Liver (tissue), 9 donors: ENCODE data around the gene PRKN. TPM values are rescaled to one million over a fixed set of nuclear protein-coding genes. Genes with fewer than 3 reads are reported as not detected.

Experiments used
- DNase-seq: peaks from one replicate; pipeline ENCODE4 v3.0.0-alpha.2; 2017; ENCODE audit warnings: low spot score
- H3K27ac ChIP-seq, 2 donors: one replicate each; pipeline ENCODE4 v1.7.0; 2013; ENCODE audit warnings: inconsistent platforms in 2 of 2, low read length in 2 of 2, control low read depth in 1 of 2, low read depth in 1 of 2, mild to moderate bottlenecking in 1 of 2
- H3K27me3 ChIP-seq, 4 donors: one replicate each; pipeline versions ENCODE4 v1.6.1 to v1.7.0; 2013; ENCODE audit warnings: low read length in 3 of 4, inconsistent platforms in 1 of 4, mild to moderate bottlenecking in 1 of 4, moderate library complexity in 1 of 4; ENCODE audit not compliant: control insufficient read depth in 4 of 4, insufficient read depth in 4 of 4
- H3K36me3 ChIP-seq, 4 donors: one replicate each; pipeline versions ENCODE4 v1.6.1 to v1.7.0; 2013; ENCODE audit warnings: low read length in 3 of 4, mild to moderate bottlenecking in 3 of 4, low read depth in 1 of 4, moderate library complexity in 1 of 4; ENCODE audit not compliant: control insufficient read depth in 4 of 4, insufficient read depth in 3 of 4
- H3K4me1 ChIP-seq, 4 donors: one replicate each; pipeline versions ENCODE4 v1.6.1 to v1.7.0; 2013; ENCODE audit warnings: low read length in 3 of 4, mild to moderate bottlenecking in 3 of 4, moderate library complexity in 1 of 4; ENCODE audit not compliant: control insufficient read depth in 4 of 4, insufficient read depth in 4 of 4
- H3K4me3 ChIP-seq, 3 donors: one replicate each; pipeline versions ENCODE4 v1.6.1 to v1.7.0; 2013; ENCODE audit warnings: low read length in 3 of 3, control low read depth in 1 of 3, low read depth in 1 of 3, mild to moderate bottlenecking in 1 of 3
- H3K9ac ChIP-seq, 2 donors: one replicate each; pipeline ENCODE4 v1.7.0; 2013; ENCODE audit warnings: low read length in 2 of 2, mild to moderate bottlenecking in 2 of 2, moderate library complexity in 2 of 2, control low read depth in 1 of 2, low read depth in 1 of 2
- H3K9me3 ChIP-seq, 4 donors: one replicate each; pipeline versions ENCODE4 v1.6.1 to v1.7.0; 2013; ENCODE audit warnings: low read length in 3 of 4; ENCODE audit not compliant: control insufficient read depth in 4 of 4
- EGR1 ChIP-seq, 2 donors: IDR thresholded peaks; 2 replicates each; pipeline ENCODE4 v1.6.1; 2016 to 2018; ENCODE audit warnings: antibody characterized with exemption in 2 of 2, low read depth in 2 of 2
- FOXA2 ChIP-seq: IDR thresholded peaks from 2 replicates; pipeline ENCODE4 v1.6.1; 2016; ENCODE audit warnings: antibody characterized with exemption
- GABPA ChIP-seq, 2 donors: IDR thresholded peaks in 1 of 2; conservative IDR thresholded peaks in 1 of 2; 2 replicates each; pipeline ENCODE4 v1.6.1; 2016; ENCODE audit warnings: antibody characterized with exemption in 2 of 2, mild to moderate bottlenecking in 1 of 2, moderate library complexity in 1 of 2
- HNF4A ChIP-seq, 2 donors: conservative IDR thresholded peaks; 2 replicates each; pipeline ENCODE4 v1.6.1; 2016; ENCODE audit warnings: antibody characterized with exemption in 2 of 2, mild to moderate bottlenecking in 2 of 2
- HNF4G ChIP-seq: IDR thresholded peaks from 2 replicates; pipeline ENCODE4 v1.6.1; 2016; ENCODE audit warnings: antibody characterized with exemption
- JUND ChIP-seq, 2 donors: IDR thresholded peaks; 2 replicates each; pipeline ENCODE4 v1.6.1; 2016; ENCODE audit warnings: antibody characterized with exemption in 2 of 2
- NR2F2 ChIP-seq: IDR thresholded peaks from 2 replicates; pipeline ENCODE4 v1.6.1; 2016; ENCODE audit warnings: antibody characterized with exemption
- RAD21 ChIP-seq, 2 donors: IDR thresholded peaks; 2 replicates each; pipeline ENCODE4 v1.6.1; 2016; ENCODE audit warnings: antibody characterized with exemption in 2 of 2, mild to moderate bottlenecking in 2 of 2
- SP1 ChIP-seq: IDR thresholded peaks from 2 replicates; pipeline ENCODE4 v1.6.1; 2018; ENCODE audit warnings: antibody characterized with exemption, mild to moderate bottlenecking
- TAF1 ChIP-seq: conservative IDR thresholded peaks from 2 replicates; pipeline ENCODE4 v1.6.1; 2016; ENCODE audit warnings: antibody characterized with exemption, mild to moderate bottlenecking
- YY1 ChIP-seq: IDR thresholded peaks from 2 replicates; pipeline ENCODE4 v1.6.1; 2016; ENCODE audit warnings: antibody characterized with exemption, mild to moderate bottlenecking
- WGBS: extraction: QIAGEN DNeasy Blood & Tissue Kit; methylation state at CpG from one replicate; pipeline ENCODE4 v1.1.7; 2013; 5-methylcytosine and 5-hydroxymethylcytosine counted together
- polyA plus RNA-seq, 2 donors: library from polyadenylated mRNA; stranded (reverse) in 1 of 2; unstranded in 1 of 2; fragments of 200-250 nt in 1 of 2; fragments of >200 nt in 1 of 2; fragmentation: Nextera tagmentation in 1 of 2; extraction: Ambion mirVana in 1 of 2; gene quantifications; one replicate each; pipeline versions ENCODE4 v1.2.1 to v1.2.3, GENCODE V29; 2013 to 2015
- total RNA-seq, 2 donors: library from RNA; depleted of rRNA; stranded (reverse); fragments of >200 nt; gene quantifications; one replicate each; pipeline ENCODE4 v1.2.3, GENCODE V29; 2014
- TF ChIP-seq, protein P1 (sequence below): IDR thresholded peaks from 2 replicates; pipeline ENCODE4 v1.6.1; 2016; ENCODE audit warnings: antibody characterized with exemption, mild to moderate bottlenecking
- TF ChIP-seq, protein P2 (sequence below): IDR thresholded peaks from 2 replicates; pipeline ENCODE4 v1.6.1; 2016; ENCODE audit warnings: antibody characterized with exemption
- TF ChIP-seq, protein P3 (sequence below): fragments of 150-350 bp; IDR thresholded peaks from 2 replicates; pipeline ENCODE4 v1.5.1; 2017; ENCODE audit warnings: improper control_type of control experiment, low read depth, low read length; ENCODE audit not compliant: missing input control
- TF ChIP-seq, protein P4 (sequence below): IDR thresholded peaks from 2 replicates; pipeline ENCODE4 v1.6.1; 2016; ENCODE audit warnings: antibody characterized with exemption
- TF ChIP-seq, protein P5 (sequence below): IDR thresholded peaks from 2 replicates; pipeline ENCODE4 v1.6.1; 2016; ENCODE audit warnings: antibody characterized with exemption
- donor health status: healthy.
- donor health status: healthy.
- donor health status: healthy.
- donor health status: healthy.
- donor health status: healthy.

PRKN gene
- total and polyA plus RNA-seq, 4 donors = 0.47 to 4.1 (median 3.2) TPM

DNA sequence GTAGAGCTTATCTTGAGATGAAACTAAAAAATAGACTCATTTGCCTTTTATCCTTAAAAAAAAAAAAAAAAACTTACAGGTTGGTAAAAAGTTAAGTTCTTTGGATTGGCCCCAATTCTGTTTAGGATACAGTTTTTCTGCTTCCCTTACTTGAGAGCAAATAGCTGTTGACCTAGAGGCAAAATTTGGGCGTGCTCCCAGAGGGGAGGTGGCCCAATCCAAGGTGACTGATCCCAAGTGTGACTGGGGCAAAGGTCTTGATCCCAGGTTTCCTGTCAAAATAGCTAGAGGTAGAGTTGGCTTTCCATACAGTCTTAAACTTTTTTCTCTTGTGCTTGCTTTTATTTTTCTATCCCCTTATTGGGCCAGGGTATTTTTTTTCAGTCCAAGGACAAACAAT lies 1089.9 kb downstream of the PRKN start (continued):
- TF ChIP-seq HNF4A (conservative IDR thresholded peaks at IDR 0.05) (peak; percentile 78 to 86), RAD21 (IDR thresholded peaks at IDR 0.05) (no peak)

DNA sequence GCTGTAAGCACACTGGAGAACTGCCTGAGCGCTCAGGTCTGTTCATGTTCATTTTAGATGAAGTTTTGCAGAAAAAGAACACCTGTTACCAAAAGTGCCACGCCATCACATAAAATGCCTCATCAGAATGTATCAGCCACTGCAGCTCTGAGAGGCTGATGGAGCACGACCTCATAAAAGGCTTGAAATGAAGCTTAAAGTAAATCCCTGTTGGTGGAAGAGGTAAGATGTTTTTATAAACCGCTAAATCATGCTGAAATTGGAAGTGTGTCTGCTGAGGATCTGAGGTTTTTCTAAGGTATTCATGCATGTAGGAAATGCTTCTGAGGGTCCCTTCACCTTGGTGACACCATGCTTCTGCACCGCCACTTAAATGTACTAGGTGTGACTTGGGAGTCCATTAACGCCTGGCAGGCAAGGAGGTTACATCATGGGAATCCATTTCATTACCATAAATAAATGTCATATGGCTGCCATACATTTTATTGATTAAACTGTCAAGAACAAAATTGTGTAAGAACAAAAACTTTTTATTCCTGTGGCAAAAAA lies 1090.6 kb downstream of the PRKN start:
- Histone ChIP-seq H3K27me3 (no peaks in the 10 kb centered on the region), H3K9me3 (peaks cover 0 to 2% (median 0%) of the 10 kb centered on the region in 4 donors), H3K27ac (no peak overlapping the region), H3K9ac (no peak overlapping the region), H3K4me1 (peaks cover 0 to 6% (median 3%) of the 10 kb centered on the region in 4 donors), H3K4me3 (no peak overlapping the region), H3K36me3 (no peaks in the 10 kb centered on the region)
- TF ChIP-seq FOXA2 (no peak), EGR1 (IDR thresholded peaks at IDR 0.05; ENCODE audit: low read depth in 2 of 2) (no peak), YY1 (no peak), RAD21 (IDR thresholded peaks at IDR 0.05) (no peak), JUND (IDR thresholded peaks at IDR 0.05) (no peak), HNF4G (no peak), TAF1 (no peak), HNF4A (conservative IDR thresholded peaks at IDR 0.05) (no peak), GABPA (IDR thresholded peaks at IDR 0.05 in 1 of 2, conservative IDR thresholded peaks at IDR 0.05 in 1 of 2) (no peak), SP1 (no peak), NR2F2 (no peak)
- TF ChIP-seq, protein P1, sequence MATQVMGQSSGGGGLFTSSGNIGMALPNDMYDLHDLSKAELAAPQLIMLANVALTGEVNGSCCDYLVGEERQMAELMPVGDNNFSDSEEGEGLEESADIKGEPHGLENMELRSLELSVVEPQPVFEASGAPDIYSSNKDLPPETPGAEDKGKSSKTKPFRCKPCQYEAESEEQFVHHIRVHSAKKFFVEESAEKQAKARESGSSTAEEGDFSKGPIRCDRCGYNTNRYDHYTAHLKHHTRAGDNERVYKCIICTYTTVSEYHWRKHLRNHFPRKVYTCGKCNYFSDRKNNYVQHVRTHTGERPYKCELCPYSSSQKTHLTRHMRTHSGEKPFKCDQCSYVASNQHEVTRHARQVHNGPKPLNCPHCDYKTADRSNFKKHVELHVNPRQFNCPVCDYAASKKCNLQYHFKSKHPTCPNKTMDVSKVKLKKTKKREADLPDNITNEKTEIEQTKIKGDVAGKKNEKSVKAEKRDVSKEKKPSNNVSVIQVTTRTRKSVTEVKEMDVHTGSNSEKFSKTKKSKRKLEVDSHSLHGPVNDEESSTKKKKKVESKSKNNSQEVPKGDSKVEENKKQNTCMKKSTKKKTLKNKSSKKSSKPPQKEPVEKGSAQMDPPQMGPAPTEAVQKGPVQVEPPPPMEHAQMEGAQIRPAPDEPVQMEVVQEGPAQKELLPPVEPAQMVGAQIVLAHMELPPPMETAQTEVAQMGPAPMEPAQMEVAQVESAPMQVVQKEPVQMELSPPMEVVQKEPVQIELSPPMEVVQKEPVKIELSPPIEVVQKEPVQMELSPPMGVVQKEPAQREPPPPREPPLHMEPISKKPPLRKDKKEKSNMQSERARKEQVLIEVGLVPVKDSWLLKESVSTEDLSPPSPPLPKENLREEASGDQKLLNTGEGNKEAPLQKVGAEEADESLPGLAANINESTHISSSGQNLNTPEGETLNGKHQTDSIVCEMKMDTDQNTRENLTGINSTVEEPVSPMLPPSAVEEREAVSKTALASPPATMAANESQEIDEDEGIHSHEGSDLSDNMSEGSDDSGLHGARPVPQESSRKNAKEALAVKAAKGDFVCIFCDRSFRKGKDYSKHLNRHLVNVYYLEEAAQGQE = no peak
- TF ChIP-seq, protein P2, sequence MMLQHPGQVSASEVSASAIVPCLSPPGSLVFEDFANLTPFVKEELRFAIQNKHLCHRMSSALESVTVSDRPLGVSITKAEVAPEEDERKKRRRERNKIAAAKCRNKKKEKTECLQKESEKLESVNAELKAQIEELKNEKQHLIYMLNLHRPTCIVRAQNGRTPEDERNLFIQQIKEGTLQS = no peak
- TF ChIP-seq, protein P3, sequence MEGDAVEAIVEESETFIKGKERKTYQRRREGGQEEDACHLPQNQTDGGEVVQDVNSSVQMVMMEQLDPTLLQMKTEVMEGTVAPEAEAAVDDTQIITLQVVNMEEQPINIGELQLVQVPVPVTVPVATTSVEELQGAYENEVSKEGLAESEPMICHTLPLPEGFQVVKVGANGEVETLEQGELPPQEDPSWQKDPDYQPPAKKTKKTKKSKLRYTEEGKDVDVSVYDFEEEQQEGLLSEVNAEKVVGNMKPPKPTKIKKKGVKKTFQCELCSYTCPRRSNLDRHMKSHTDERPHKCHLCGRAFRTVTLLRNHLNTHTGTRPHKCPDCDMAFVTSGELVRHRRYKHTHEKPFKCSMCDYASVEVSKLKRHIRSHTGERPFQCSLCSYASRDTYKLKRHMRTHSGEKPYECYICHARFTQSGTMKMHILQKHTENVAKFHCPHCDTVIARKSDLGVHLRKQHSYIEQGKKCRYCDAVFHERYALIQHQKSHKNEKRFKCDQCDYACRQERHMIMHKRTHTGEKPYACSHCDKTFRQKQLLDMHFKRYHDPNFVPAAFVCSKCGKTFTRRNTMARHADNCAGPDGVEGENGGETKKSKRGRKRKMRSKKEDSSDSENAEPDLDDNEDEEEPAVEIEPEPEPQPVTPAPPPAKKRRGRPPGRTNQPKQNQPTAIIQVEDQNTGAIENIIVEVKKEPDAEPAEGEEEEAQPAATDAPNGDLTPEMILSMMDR = no peak
- TF ChIP-seq, protein P4, sequence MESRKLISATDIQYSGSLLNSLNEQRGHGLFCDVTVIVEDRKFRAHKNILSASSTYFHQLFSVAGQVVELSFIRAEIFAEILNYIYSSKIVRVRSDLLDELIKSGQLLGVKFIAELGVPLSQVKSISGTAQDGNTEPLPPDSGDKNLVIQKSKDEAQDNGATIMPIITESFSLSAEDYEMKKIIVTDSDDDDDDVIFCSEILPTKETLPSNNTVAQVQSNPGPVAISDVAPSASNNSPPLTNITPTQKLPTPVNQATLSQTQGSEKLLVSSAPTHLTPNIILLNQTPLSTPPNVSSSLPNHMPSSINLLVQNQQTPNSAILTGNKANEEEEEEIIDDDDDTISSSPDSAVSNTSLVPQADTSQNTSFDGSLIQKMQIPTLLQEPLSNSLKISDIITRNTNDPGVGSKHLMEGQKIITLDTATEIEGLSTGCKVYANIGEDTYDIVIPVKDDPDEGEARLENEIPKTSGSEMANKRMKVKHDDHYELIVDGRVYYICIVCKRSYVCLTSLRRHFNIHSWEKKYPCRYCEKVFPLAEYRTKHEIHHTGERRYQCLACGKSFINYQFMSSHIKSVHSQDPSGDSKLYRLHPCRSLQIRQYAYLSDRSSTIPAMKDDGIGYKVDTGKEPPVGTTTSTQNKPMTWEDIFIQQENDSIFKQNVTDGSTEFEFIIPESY = no peak
- TF ChIP-seq, protein P5, sequence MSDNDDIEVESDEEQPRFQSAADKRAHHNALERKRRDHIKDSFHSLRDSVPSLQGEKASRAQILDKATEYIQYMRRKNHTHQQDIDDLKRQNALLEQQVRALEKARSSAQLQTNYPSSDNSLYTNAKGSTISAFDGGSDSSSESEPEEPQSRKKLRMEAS = no peak
- WGBS = 94% methylated on average over 6 of the region's 6 CpGs
- DNase-seq = no peak
